ENCODE data around the gene SLC25A5.
A peak's percentile ranks its signal among the peaks of the same experiment; 100 is the strongest.
"Not testable (repeated sequence)": the region's sequence is repeated elsewhere in the genome, so short reads cannot be mapped to it uniquely, and the experiment has no call there.

The SLC25A5 gene

GRCh38 chrX:119486745-119487144 is 18.5 kb downstream of the SLC25A5 start:
- peaks cover 3% of the 10 kb centered on the region for H3K4me1 Mint-ChIP-seq (ENCODE audit: low read depth)

GRCh38 chrX:119487766-119488165 is 19.5 kb downstream of the SLC25A5 start:
- H3K27me3 Mint-ChIP-seq (ENCODE audit: low read depth); H3K9me3 Mint-ChIP-seq; DNase-seq (ENCODE audit: low spot score); H3K36me3 Mint-ChIP-seq (ENCODE audit: low read depth); H3K4me3 Mint-ChIP-seq; H3K4me1 Mint-ChIP-seq (ENCODE audit: low read depth); H3K27ac Mint-ChIP-seq: not testable (repeated sequence)

More at GRCh38 chrX:119486745-119487144, 18.5 kb downstream of the SLC25A5 start:
- Mint-ChIP-seq H3K27ac (no peak overlapping the region), H3K4me3 (no peak overlapping the region), H3K36me3 (ENCODE audit: low read depth) (no peaks in the 10 kb centered on the region), H3K27me3 (ENCODE audit: low read depth) (no peaks in the 10 kb centered on the region), H3K9me3 (no peaks in the 10 kb centered on the region)
- no peak for DNase-seq (ENCODE audit: low spot score)

- Mint-ChIP-seq H3K9me3 (no peaks in the 10 kb centered on the region), H3K4me1 (ENCODE audit: low read depth) (no peaks in the 10 kb centered on the region), H3K36me3 (ENCODE audit: low read depth) (no peaks in the 10 kb centered on the region), H3K4me3 (no peak overlapping the region), H3K27ac (no peak overlapping the region), H3K27me3 (ENCODE audit: low read depth) (no peaks in the 10 kb centered on the region)
- no peak for DNase-seq (ENCODE audit: low spot score)
Measured at GRCh38 chrX:119488749-119489148, 20.5 kb downstream of the SLC25A5 start.

GRCh38 chrX:119489212-119490074 is 21.2 kb downstream of the SLC25A5 start:
- DNase-seq (ENCODE audit: low spot score): no peak

GRCh38 chrX:119492463-119492862 is 24.2 kb downstream of the SLC25A5 start:
- H3K9me3 Mint-ChIP-seq: no peaks in the 10 kb centered on the region
- no peaks in the 10 kb centered on the region for H3K27me3 Mint-ChIP-seq (ENCODE audit: low read depth)
- no peak for DNase-seq (ENCODE audit: low spot score)
- no peaks in the 10 kb centered on the region for H3K36me3 Mint-ChIP-seq (ENCODE audit: low read depth)
- H3K4me3 Mint-ChIP-seq: no peak overlapping the region
- peaks cover 8% of the 10 kb centered on the region for H3K4me1 Mint-ChIP-seq (ENCODE audit: low read depth)
- no peak overlapping the region for H3K27ac Mint-ChIP-seq

More at GRCh38 chrX:119489212-119490074, 21.2 kb downstream of the SLC25A5 start:
- no peaks in the 10 kb centered on the region for H3K36me3 Mint-ChIP-seq (ENCODE audit: low read depth)
- H3K4me3 Mint-ChIP-seq: no peak overlapping the region
- H3K27me3 Mint-ChIP-seq (ENCODE audit: low read depth): no peaks in the 10 kb centered on the region
- no peak overlapping the region for H3K27ac Mint-ChIP-seq
- H3K9me3 Mint-ChIP-seq: no peaks in the 10 kb centered on the region
- H3K4me1 Mint-ChIP-seq (ENCODE audit: low read depth): no peaks in the 10 kb centered on the region

GRCh38 chrX:119493851-119494495 is 25.7 kb downstream of the SLC25A5 start:
- not testable (repeated sequence) for H3K4me1 Mint-ChIP-seq (ENCODE audit: low read depth); H3K9me3 Mint-ChIP-seq; H3K27ac Mint-ChIP-seq; H3K27me3 Mint-ChIP-seq (ENCODE audit: low read depth); DNase-seq (ENCODE audit: low spot score); H3K36me3 Mint-ChIP-seq (ENCODE audit: low read depth); H3K4me3 Mint-ChIP-seq

- H3K4me1 Mint-ChIP-seq (ENCODE audit: low read depth): peaks cover 8% of the 10 kb centered on the region
- H3K36me3 Mint-ChIP-seq (ENCODE audit: low read depth): no peaks in the 10 kb centered on the region
- H3K27ac Mint-ChIP-seq: no peak overlapping the region
- H3K4me3 Mint-ChIP-seq: no peak overlapping the region
- no peak for DNase-seq (ENCODE audit: low spot score)
- no peaks in the 10 kb centered on the region for H3K27me3 Mint-ChIP-seq (ENCODE audit: low read depth)
- H3K9me3 Mint-ChIP-seq: no peaks in the 10 kb centered on the region
Measured at GRCh38 chrX:119495734-119496726, 27.8 kb downstream of the SLC25A5 start.

GRCh38 chrX:119497185-119497584 is 28.9 kb downstream of the SLC25A5 start:
- Mint-ChIP-seq H3K36me3 (ENCODE audit: low read depth) (no peaks in the 10 kb centered on the region), H3K4me1 (ENCODE audit: low read depth) (peaks cover 8% of the 10 kb centered on the region), H3K27me3 (ENCODE audit: low read depth) (no peaks in the 10 kb centered on the region), H3K27ac (no peak overlapping the region), H3K4me3 (no peak overlapping the region), H3K9me3 (no peaks in the 10 kb centered on the region)
- no peak for DNase-seq (ENCODE audit: low spot score)

GRCh38 chrX:119500061-119500800 is 32.0 kb downstream of the SLC25A5 start:
- no peak for DNase-seq (ENCODE audit: low spot score)
- no peaks in the 10 kb centered on the region for H3K36me3 Mint-ChIP-seq (ENCODE audit: low read depth)
- no peak overlapping the region for H3K27ac Mint-ChIP-seq
- peaks cover 13% of the 10 kb centered on the region for H3K4me1 Mint-ChIP-seq (ENCODE audit: low read depth)
- no peak overlapping the region for H3K4me3 Mint-ChIP-seq
- no peaks in the 10 kb centered on the region for H3K9me3 Mint-ChIP-seq
- H3K27me3 Mint-ChIP-seq (ENCODE audit: low read depth): no peaks in the 10 kb centered on the region

GRCh38 chrX:119501511-119502148 is 33.4 kb downstream of the SLC25A5 start:
- peaks cover 6% of the 10 kb centered on the region for H3K4me1 Mint-ChIP-seq (ENCODE audit: low read depth)
- H3K27me3 Mint-ChIP-seq (ENCODE audit: low read depth): no peaks in the 10 kb centered on the region
- no peaks in the 10 kb centered on the region for H3K36me3 Mint-ChIP-seq (ENCODE audit: low read depth)
- no peaks in the 10 kb centered on the region for H3K9me3 Mint-ChIP-seq
- no peak overlapping the region for H3K4me3 Mint-ChIP-seq
- H3K27ac Mint-ChIP-seq: no peak overlapping the region
- DNase-seq (ENCODE audit: low spot score): no peak

- H3K4me3 Mint-ChIP-seq: no peak overlapping the region
- no peaks in the 10 kb centered on the region for H3K36me3 Mint-ChIP-seq (ENCODE audit: low read depth)
- DNase-seq (ENCODE audit: low spot score): no peak
- H3K4me1 Mint-ChIP-seq (ENCODE audit: low read depth): peaks cover 4% of the 10 kb centered on the region
- peak overlapping the region; percentile 31 for H3K27ac Mint-ChIP-seq
- no peaks in the 10 kb centered on the region for H3K9me3 Mint-ChIP-seq
- H3K27me3 Mint-ChIP-seq (ENCODE audit: low read depth): no peaks in the 10 kb centered on the region
Measured at GRCh38 chrX:119502727-119503483, 34.7 kb downstream of the SLC25A5 start.

- no peak overlapping the region for H3K4me3 Mint-ChIP-seq
- no peak overlapping the region for H3K27ac Mint-ChIP-seq
- H3K4me1 Mint-ChIP-seq (ENCODE audit: low read depth): peaks cover 4% of the 10 kb centered on the region
- H3K27me3 Mint-ChIP-seq (ENCODE audit: low read depth): no peaks in the 10 kb centered on the region
- DNase-seq (ENCODE audit: low spot score): no peak
- H3K9me3 Mint-ChIP-seq: no peaks in the 10 kb centered on the region
- no peaks in the 10 kb centered on the region for H3K36me3 Mint-ChIP-seq (ENCODE audit: low read depth)
Measured at GRCh38 chrX:119503484-119503861, 35.2 kb downstream of the SLC25A5 start.
